ENCODE results near the gene DGKE.

DGKE gene

GRCh38 chr17:56847106-56847505, 13.2 kb downstream of the DGKE start:
- DNase-seq (ENCODE audit: low read depth, low spot score) = no peak

GRCh38 chr17:56849131-56849530, 15.2 kb downstream of the DGKE start:
- no peak for DNase-seq (ENCODE audit: low read depth, low spot score)

DNA sequence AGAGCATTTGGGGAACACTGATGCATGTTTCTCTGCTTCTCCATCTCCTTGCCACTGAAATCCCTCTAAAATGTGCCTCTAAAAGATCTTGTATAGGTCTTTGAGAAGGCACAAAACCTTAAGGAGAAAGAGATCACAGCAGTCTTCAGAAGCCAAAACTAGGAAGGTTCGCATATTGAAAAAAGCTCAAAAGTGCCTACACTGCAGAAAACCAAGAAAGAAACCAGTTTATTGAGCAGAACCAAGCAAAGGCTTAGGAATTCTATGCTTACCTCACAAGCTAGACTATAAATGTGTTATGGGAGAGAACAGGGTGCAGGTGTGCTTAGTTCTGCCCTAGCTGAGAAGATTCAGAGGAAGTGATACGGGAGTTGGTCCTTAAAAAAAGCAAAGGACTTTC, 16.6 kb downstream of the DGKE start:
- DNase-seq (ENCODE audit: low read depth, low spot score) = no peak

DNA sequence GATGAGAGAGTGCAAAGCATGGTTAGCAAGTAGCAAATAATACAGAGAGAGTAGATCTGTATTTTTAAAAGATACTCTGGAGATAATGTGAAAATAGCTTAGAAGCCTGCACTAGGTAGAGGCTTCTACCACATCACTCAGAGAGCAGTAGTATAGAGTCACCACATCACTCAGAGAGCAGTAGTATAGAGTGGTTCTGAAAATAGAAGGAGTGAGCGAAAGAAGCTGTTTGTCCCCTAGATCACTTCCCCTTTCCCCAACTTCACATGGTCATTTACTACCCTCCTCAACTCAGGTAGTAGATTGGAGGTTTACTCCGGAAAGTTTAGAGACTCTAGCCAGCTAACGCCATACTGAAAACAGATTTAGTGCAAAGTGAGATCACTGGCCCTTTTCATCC, 17.1 kb downstream of the DGKE start:
- DNase-seq (ENCODE audit: low read depth, low spot score) = no peak

DNA sequence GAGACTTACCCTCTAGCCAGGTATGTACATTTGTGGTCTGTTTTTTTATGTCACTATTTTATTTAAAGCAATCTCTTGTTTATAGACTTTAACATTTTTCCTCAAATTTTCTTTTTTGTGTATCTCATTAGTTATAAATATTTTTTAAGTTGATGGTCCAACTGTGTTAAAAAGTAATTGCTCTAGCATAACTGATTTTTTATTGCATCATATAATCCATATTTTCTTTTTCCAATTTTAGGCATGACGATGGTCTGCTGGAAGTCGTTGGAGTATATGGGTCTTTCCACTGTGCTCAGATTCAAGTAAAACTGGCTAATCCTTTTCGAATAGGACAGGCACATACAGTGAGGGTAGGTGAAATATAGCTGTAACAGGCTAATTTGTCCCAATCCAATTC, 27.9 kb downstream of the DGKE start:
- no peak for DNase-seq (ENCODE audit: low read depth, low spot score)

DNA sequence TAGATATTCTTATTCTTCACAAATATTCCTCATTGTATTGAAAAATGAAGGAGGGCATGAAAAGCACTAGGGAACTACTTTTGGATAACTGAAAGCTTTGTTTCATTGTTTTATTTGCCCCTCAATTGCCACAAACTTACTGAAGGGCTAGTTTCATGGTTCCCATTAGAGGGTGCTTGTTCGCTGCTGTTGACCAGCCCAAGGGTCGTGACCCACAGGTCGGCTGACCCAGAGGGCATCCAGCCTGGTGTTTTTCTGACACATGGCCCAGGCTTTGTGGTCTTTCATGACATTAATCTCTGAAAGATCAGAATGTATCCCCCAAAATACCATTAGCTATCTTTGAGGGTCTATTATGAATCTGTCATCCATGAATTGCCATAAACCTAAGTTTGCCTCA, 30.0 kb downstream of the DGKE start:
- DNase-seq (ENCODE audit: low read depth, low spot score) = no peak

- no peak for DNase-seq (ENCODE audit: low read depth, low spot score)
These were observed 32.1 kb downstream of the DGKE start for GRCh38 chr17:56866076-56866475.

GRCh38 chr17:56866496-56866895, 32.5 kb downstream of the DGKE start:
- DNase-seq (ENCODE audit: low read depth, low spot score) = no peak

DNA sequence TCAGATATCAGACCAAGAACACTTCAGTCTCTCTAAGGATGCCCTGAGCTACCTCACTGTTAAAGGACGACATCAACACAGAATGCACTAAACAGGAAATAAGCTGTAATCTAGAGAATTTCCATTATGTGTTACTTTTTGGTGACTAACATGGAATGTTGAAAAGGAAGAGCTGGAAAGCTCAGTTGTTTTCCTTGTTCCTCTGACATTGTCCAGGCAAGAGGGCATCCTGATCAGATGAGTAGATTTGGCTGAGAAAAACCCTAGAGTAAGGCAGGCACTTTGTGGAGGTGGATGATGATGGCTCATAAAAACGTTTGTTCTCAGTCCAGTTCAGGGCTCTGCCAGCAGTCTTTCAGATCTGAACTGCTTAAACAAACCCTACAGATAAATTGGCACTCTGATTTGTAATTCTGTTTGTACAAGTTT, 34.0 kb downstream of the DGKE start:
- DNase-seq (ENCODE audit: low read depth, low spot score) = no peak

DNA sequence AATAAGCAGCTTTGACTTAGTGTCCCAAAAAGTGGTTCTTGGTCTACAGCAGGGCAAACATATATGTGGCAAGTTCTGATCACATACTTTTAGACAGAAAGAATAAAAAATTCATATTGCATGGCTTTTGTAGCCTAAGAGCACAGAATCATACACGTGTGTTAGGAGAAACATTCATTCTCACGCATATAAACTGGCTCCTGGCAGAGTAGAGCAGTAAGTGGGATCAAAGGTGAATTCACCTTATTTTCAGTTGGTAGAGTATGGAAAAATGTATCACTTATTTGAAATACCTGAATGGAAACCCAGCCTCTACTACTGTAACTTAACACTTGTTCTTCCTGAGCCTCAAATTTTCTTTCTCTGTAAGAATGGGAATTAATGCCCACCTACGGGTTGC, 34.8 kb downstream of the DGKE start:
- no peak for DNase-seq (ENCODE audit: low read depth, low spot score)

DNA sequence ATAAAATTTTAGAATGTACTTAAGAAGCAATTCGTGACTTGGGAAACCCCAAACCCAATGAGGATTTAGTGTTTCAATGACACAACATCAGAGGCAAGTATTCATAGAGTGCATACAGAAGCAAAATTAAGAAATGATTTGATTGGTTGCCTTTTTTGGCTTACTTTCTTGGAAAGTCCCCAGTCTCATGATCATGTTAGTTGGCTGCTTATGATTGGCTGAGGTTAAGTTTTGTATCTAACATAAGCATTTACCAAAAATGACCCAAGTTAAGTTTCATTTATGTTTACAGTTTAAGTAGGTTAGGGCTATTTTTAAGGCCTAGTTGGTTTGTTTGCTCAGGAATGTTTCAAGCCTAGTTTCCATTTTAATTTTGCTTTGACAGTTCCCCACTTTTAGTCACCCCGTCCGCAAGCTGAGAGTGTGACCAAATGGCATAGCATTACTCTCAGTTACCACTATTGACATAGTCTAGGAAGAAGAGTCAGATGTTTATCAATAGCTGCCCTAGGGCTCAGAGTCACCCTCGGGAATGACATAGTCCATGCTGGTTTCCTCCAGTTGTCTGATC, 36.2 kb downstream of the DGKE start:
- no peak for DNase-seq (ENCODE audit: low read depth, low spot score)

DNA sequence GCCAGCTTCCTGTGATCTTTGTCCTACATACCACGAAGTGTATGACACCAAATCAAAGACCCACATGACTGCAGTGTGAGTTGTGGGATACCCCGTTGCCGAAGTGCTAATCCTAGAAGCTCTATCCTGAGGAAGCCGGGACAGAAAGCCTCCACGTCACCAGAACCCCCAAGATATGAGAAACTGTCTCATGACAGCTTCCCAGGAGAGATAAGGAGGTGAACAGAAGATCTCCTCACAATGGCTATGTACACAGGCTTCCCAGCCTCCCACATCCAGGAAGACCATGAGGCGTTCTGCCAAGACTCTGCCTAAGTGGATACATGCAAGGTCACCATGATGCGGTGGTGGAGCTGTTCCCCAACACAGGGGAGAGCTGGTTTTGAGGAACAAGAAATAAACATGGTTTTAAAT, 42.8 kb downstream of the DGKE start:
- no peak for DNase-seq (ENCODE audit: low read depth, low spot score)

GRCh38 chr17:56879280-56879679, 45.3 kb downstream of the DGKE start:
- no peak for DNase-seq (ENCODE audit: low read depth, low spot score)

GRCh38 chr17:56880133-56880532, 46.2 kb downstream of the DGKE start:
- no peak for DNase-seq (ENCODE audit: low read depth, low spot score)

GRCh38 chr17:56880571-56880970, 46.6 kb downstream of the DGKE start:
- DNase-seq (ENCODE audit: low read depth, low spot score) = no peak

- DNase-seq (ENCODE audit: low read depth, low spot score) = no peak
These were observed 47.8 kb downstream of the DGKE start for GRCh38 chr17:56881685-56882295.

- DNase-seq (ENCODE audit: low read depth, low spot score) = no peak
These were observed 49.7 kb downstream of the DGKE start for GRCh38 chr17:56883616-56884015.

DNA sequence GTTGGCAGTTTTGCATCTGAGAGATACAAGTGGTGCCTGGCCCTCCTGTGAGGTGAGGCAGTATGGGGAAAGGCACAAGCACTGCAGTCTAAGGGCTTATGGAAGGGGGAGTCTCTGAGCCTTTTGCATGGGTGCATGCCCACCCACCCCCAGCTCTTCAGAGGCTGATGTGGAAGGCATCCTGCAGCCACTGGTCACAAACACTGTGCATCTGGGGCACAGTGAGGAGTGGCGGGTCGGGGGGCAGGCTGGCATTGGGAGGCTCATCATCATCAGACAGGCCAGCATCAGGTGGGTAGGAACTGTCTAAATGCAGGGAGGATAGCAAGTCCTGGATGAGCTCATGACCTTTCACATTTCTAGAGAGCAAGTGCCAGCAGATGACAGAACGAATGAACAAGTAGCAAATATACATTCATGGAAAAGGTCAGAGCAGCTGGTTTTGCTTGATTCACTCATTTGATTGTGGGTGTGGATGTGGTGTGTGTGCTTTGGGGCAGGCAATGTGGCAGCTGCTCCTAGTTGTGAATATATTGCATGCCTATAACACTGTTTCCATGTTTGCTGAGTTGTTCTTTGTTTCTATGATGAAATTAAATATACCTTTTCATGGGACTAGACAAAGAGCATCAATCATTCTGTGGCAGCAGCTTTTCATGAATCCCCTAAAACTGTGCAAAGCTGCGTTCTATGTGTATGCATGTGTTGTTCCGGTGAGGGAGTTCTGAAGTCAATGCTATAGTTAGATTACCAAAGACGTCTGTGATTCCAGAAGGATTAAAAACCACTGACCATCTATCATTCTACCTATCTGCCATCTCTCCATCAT, 50.7 kb downstream of the DGKE start:
- DNase-seq (ENCODE audit: low read depth, low spot score) = no peak

GRCh38 chr17:56885312-56885657, 51.3 kb downstream of the DGKE start:
- no peak for DNase-seq (ENCODE audit: low read depth, low spot score)

GRCh38 chr17:56886288-56886731, 52.4 kb downstream of the DGKE start:
- DNase-seq (ENCODE audit: low read depth, low spot score) = no peak

GRCh38 chr17:56887105-56887504, 53.2 kb downstream of the DGKE start:
- DNase-seq (ENCODE audit: low read depth, low spot score) = no peak

DNA sequence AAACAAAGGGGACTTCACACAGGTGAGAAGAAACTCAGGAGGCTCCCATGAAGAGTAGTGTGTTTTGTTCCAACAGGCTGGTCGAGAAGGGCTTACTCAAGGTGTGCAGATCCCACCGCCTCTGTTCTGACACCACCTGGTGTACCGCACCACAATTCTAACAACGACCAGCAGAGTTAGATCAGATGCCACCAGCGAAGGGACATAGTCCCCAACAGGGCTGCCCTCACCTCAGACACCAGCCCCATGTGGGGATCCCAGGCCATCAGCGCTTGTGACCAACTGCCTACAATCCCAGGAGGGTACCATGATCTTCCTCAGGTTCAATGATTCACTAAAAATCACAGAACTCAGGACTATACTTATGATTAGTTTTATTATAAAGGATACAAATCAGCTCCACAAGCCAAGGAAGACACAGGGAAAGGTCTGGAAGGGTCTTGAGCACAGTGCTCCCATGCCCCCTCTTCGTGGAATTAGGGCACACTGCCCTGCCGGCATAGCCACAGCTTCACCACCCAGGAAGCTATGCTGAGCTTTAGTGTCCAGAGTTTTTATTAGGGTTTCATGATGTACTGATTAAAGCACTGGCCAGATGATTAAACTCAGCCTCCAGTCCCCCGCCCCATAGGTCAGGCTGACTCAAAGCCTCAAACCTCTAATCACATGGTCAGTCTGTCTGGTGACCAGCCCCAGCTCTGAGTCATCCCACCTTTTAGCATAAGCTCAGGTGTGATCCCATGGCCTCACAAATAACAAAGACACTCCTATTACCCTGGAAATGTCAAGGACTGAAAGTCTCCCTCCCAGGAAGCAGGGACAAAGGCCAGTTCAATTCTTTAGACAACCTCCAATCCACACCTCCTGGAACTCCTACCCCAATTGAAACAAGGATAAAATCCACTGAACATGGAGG, 53.9 kb downstream of the DGKE start:
- DNase-seq (ENCODE audit: low read depth, low spot score) = no peak
